Measurements from ENCODE around the gene SHANK3. TPM values are rescaled to one million over a fixed set of nuclear protein-coding genes. Genes with fewer than 3 reads are reported as not detected.

The SHANK3 gene
- total RNA-seq, 6 experiments from 2014 or later = 9.7 to 16.0 (median 14.8) TPM

- DNase-seq = no peak
- Histone ChIP-seq H3K4me1 (peaks cover 0 to 19% (median 5%) of the 10 kb centered on the region in 4 donors), H3K27me3 (no peaks in the 10 kb centered on the region), H3K9me3 (no peaks in the 10 kb centered on the region), H3K36me3 (no peaks in the 10 kb centered on the region), H3K4me3 (no peak overlapping the region), H3K27ac (no peak overlapping the region)
- TF ChIP-seq POLR2A (IDR thresholded peaks at IDR 0.05) (no peak), CTCF (IDR thresholded peaks at IDR 0.05) (no peak)
- ATAC-seq = no peak
- WGBS (ENCODE audit: insufficient coverage, low coverage, low lambda C conversion rate, missing lambda C conversion rate) = 92% methylated on average over 4 of the region's 12 CpGs
- intact Hi-C loops (cut with DNase I) = loop anchor here in 1 of 2 donors (5.0 kb wide), 1 partner anchor 71 kb away; no protein-coding TSS in a partner anchor
Measured at GRCh38 chr22:50626314-50626849, 46.2 kb upstream of the SHANK3 start.

GRCh38 chr22:50626850-50627641 is 45.6 kb upstream of the SHANK3 start:
- TF ChIP-seq CTCF (IDR thresholded peaks at IDR 0.05) = no peak
- no peak for TF ChIP-seq POLR2A (IDR thresholded peaks at IDR 0.05)
- Histone ChIP-seq H3K4me1 (peaks cover 0 to 12% (median 2%) of the 10 kb centered on the region in 4 donors), H3K36me3 (no peaks in the 10 kb centered on the region), H3K4me3 (peak overlapping the region; percentile 85 to 89 (median 87)), H3K9me3 (no peaks in the 10 kb centered on the region), H3K27ac (peak overlapping the region; percentile 40 to 67 (median 64)), H3K27me3 (no peaks in the 10 kb centered on the region)
- WGBS (ENCODE audit: insufficient coverage, low coverage, low lambda C conversion rate, missing lambda C conversion rate) = 50% methylated on average over 4 of the region's 42 CpGs
- no peak for ATAC-seq
- intact Hi-C loops (cut with DNase I) = loop anchor here in 1 of 2 donors (5.0 kb wide), 1 partner anchor 70 kb away; no protein-coding TSS in a partner anchor
- DNase-seq = peak in 1 of 3 donors; percentile 50

- DNase-seq = peak; percentile 88 to 91 (median 91)
- peak; percentile 82 for TF ChIP-seq POLR2A (IDR thresholded peaks at IDR 0.05)
- TF ChIP-seq CTCF (IDR thresholded peaks at IDR 0.05) = peak in 3 of 4 donors; percentile 38 to 65 (median 47)
- ATAC-seq = peak; percentile 86 to 93 (median 90)
- H3K9me3 ChIP-seq = no peaks in the 10 kb centered on the region
- peaks cover 0 to 6% (median 0%) of the 10 kb centered on the region in 4 donors for H3K4me1 ChIP-seq
- intact Hi-C loops (cut with DNase I) = loop anchor here in 1 of 2 donors (5.0 kb wide), 1 partner anchor 69 kb away; no protein-coding TSS in a partner anchor
- no peaks in the 10 kb centered on the region for H3K36me3 ChIP-seq
- peak within 1 kb of the TSS; percentile 85 to 89 (median 87) for H3K4me3 ChIP-seq
- peak within 1 kb of the TSS; percentile 65 to 75 (median 67) for H3K27ac ChIP-seq
- no peaks in the 10 kb centered on the region for H3K27me3 ChIP-seq
- WGBS (ENCODE audit: insufficient coverage, low coverage, low lambda C conversion rate, missing lambda C conversion rate) = no CpG with 5 or more reads among the region's 88 CpGs
Measured at GRCh38 chr22:50627642-50628542, 44.7 kb upstream of the SHANK3 start, which contains the start of gene ARSA. TSS of gene ARSA (minus strand) at chr22:50628152. CDS start at chr22:50627779, 373 bp downstream.

- Histone ChIP-seq H3K9me3 (no peaks in the 10 kb centered on the region), H3K27ac (peak overlapping the region; percentile 65 to 75 (median 67)), H3K27me3 (no peaks in the 10 kb centered on the region), H3K4me3 (peak overlapping the region; percentile 73 to 87 (median 85)), H3K4me1 (peaks cover 0 to 6% (median 0%) of the 10 kb centered on the region in 4 donors), H3K36me3 (no peaks in the 10 kb centered on the region)
- TF ChIP-seq CTCF (IDR thresholded peaks at IDR 0.05) = no peak
- peak; percentile 11 for TF ChIP-seq POLR2A (IDR thresholded peaks at IDR 0.05)
- DNase-seq (no peak), ATAC-seq (no peak)
- intact Hi-C loops (cut with DNase I) = loop anchor here in 1 of 2 donors (5.0 kb wide), 1 partner anchor 69 kb away; no protein-coding TSS in a partner anchor
- WGBS (ENCODE audit: insufficient coverage, low coverage, low lambda C conversion rate, missing lambda C conversion rate) = 33% methylated on average over 16 of the region's 16 CpGs
Measured at GRCh38 chr22:50628543-50629134, 44.0 kb upstream of the SHANK3 start.
